ENCODE data around the gene STAM2. TPM values are rescaled to one million over a fixed set of nuclear protein-coding genes. Genes with fewer than 3 reads are reported as not detected.

Gene STAM2
- total RNA-seq = 60.7 TPM

DNA sequence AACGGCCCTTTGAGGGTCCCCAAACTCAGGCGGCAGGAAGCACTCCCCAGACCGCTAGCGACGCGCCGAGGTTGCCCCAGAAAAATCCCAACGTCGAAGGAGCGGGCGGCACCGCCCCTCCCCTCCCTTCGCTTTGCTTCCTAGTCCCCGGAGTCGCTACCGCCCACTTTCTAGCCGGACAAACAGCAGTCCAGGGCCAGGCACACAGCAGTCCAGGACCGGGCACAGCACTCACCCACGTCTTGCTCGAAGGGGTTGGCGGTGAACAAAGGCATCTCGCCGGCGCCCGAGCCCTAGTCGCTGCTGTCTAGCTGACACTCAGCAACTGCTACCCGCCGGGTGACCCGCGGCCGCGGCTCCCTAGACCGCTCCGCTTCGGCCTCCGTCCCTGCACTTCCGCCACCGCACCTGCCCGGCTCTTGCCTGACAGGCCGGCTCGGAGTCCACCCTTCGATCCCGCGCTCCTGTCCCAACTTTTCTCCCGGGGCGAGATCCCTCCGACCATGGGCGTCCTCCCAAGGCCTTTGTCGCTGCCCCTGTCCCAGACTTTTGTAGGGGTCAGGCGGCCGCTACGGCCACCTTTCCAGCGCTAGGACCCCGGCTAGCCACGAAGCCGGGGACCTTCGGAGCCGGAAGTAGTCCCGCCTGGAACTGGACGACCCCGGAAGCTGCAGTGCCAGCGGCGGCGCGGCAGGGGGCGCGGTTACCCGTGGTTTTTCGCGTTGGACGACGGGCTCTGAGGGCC is at the start of gene STAM2:
TSS of gene STAM2 (minus strand) at position 396 of the 745 bp plus-strand sequence. CDS start at position 275, 121 bp downstream.

GRCh38 chr2:152098496-152099366 is 76.8 kb downstream of the STAM2 start, which contains the start of gene CACNB4:
CACNB4 (minus strand) TSS chr2:152099044.

Small RNAs within 50 kb of the gene (small RNA-seq; reads per million reads assigned to genes)
- not detected for gene RPL30P2

Other genes with a start within 250 kb of the STAM2 start
- 67.8 TPM for gene CACNB4, start 76.7 kb downstream of the STAM2 start, total RNA-seq
- 80.5 TPM for gene FMNL2, start 159.4 kb upstream of the STAM2 start, total RNA-seq

Measured in diencephalon (tissue), 1 donor.